ENCODE measurements around the gene WLS. TPM values are rescaled to one million over a fixed set of nuclear protein-coding genes. Genes with fewer than 3 reads are reported as not detected.

Gene WLS
- total and polyA plus RNA-seq, 2 donors (not counting 1 experiment from before 2014, with no cell fraction given), result 156 to 269 TPM

GRCh38 chr1:68197891-68198290, 34.4 kb downstream of the WLS start:
- Histone ChIP-seq H3K27ac (ENCODE audit: insufficient read depth, low read length) (peak overlapping the region; percentile 13), H2AFZ (ENCODE audit: low read length) (no peak overlapping the region), H3K9me3 (ENCODE audit: control insufficient read depth, insufficient read depth, low read depth, low read length) (no peaks in the 10 kb centered on the region), H3K4me1 (ENCODE audit: control insufficient read depth, extremely low read depth, insufficient read depth, low read length) (peaks cover 25% of the 10 kb centered on the region), H3K4me3 (replicated peaks in 1 of 4; ENCODE audit: control extremely low read depth in 1 of 4, insufficient read depth in 1 of 4, low read depth in 3 of 4, low read length in 4 of 4) (no peak overlapping the region), H3K36me3 (ENCODE audit: control insufficient read depth, insufficient read depth, low read length) (no peaks in the 10 kb centered on the region), H3K27me3 (ENCODE audit: control insufficient read depth, insufficient read depth, low read length) (no peaks in the 10 kb centered on the region), H4K20me1 (ENCODE audit: control insufficient read depth, extremely low read depth, insufficient read depth, low read length) (peaks cover 1% of the 10 kb centered on the region), H3K79me2 (ENCODE audit: control insufficient read depth, insufficient read depth, low read length) (peaks cover 54% of the 10 kb centered on the region), H3K9ac (ENCODE audit: insufficient read depth, low read length) (no peak overlapping the region), H3K4me2 (ENCODE audit: extremely low read depth, insufficient read depth, low read length) (no peak overlapping the region)
- DNase-seq (ENCODE audit: low read depth in 2 of 2), result peak in 1 of 2 donors; percentile 68
- no peak for TF ChIP-seq EZH2 (IDR thresholded peaks at IDR 0.05; ENCODE audit: low read length, missing control alignments)
- TF ChIP-seq CTCF (conservative IDR thresholded peaks at IDR 0.05 in 1 of 2, IDR thresholded peaks at IDR 0.05 in 1 of 2; ENCODE audit: low read depth in 1 of 2, low read length in 2 of 2), result no peak

GRCh38 chr1:68197461-68197860, 34.9 kb downstream of the WLS start:
- Histone ChIP-seq H3K27ac (ENCODE audit: insufficient read depth, low read length) (peak overlapping the region; percentile 13), H3K36me3 (ENCODE audit: control insufficient read depth, insufficient read depth, low read length) (no peaks in the 10 kb centered on the region)

GRCh38 chr1:68196676-68197075, 35.6 kb downstream of the WLS start:
- peaks cover 51% of the 10 kb centered on the region for H3K79me2 ChIP-seq (ENCODE audit: control insufficient read depth, insufficient read depth, low read length)
- H3K4me1 ChIP-seq (ENCODE audit: control insufficient read depth, extremely low read depth, insufficient read depth, low read length), result peaks cover 21% of the 10 kb centered on the region
- no peaks in the 10 kb centered on the region for H3K27me3 ChIP-seq (ENCODE audit: control insufficient read depth, insufficient read depth, low read length)
- no peaks in the 10 kb centered on the region for H3K9me3 ChIP-seq (ENCODE audit: control insufficient read depth, insufficient read depth, low read depth, low read length)
- peak in 1 of 2 donors; percentile 49 for DNase-seq (ENCODE audit: low read depth in 2 of 2)
- H4K20me1 ChIP-seq (ENCODE audit: control insufficient read depth, extremely low read depth, insufficient read depth, low read length), result no peaks in the 10 kb centered on the region
- H3K36me3 ChIP-seq (ENCODE audit: control insufficient read depth, insufficient read depth, low read length), result no peaks in the 10 kb centered on the region
- H2AFZ ChIP-seq (ENCODE audit: low read length), result no peak overlapping the region
- H3K4me2 ChIP-seq (ENCODE audit: extremely low read depth, insufficient read depth, low read length), result peak overlapping the region; percentile 78
- no peak overlapping the region for H3K9ac ChIP-seq (ENCODE audit: insufficient read depth, low read length)
- peak overlapping the region in 1 of 4 experiments; percentile 9 for H3K4me3 ChIP-seq (replicated peaks in 1 of 4; ENCODE audit: control extremely low read depth in 1 of 4, insufficient read depth in 1 of 4, low read depth in 3 of 4, low read length in 4 of 4)
- no peak for TF ChIP-seq CTCF (conservative IDR thresholded peaks at IDR 0.05 in 1 of 2, IDR thresholded peaks at IDR 0.05 in 1 of 2; ENCODE audit: low read depth in 1 of 2, low read length in 2 of 2)
- no peak for TF ChIP-seq EZH2 (IDR thresholded peaks at IDR 0.05; ENCODE audit: low read length, missing control alignments)
- H3K27ac ChIP-seq (ENCODE audit: insufficient read depth, low read length), result peak overlapping the region; percentile 13

More at GRCh38 chr1:68197461-68197860, 34.9 kb downstream of the WLS start:
- Histone ChIP-seq H3K4me2 (ENCODE audit: extremely low read depth, insufficient read depth, low read length) (peak overlapping the region; percentile 78), H3K9me3 (ENCODE audit: control insufficient read depth, insufficient read depth, low read depth, low read length) (no peaks in the 10 kb centered on the region), H3K9ac (ENCODE audit: insufficient read depth, low read length) (no peak overlapping the region), H4K20me1 (ENCODE audit: control insufficient read depth, extremely low read depth, insufficient read depth, low read length) (peaks cover 1% of the 10 kb centered on the region), H3K4me3 (replicated peaks in 1 of 4; ENCODE audit: control extremely low read depth in 1 of 4, insufficient read depth in 1 of 4, low read depth in 3 of 4, low read length in 4 of 4) (no peak overlapping the region), H3K79me2 (ENCODE audit: control insufficient read depth, insufficient read depth, low read length) (peaks cover 51% of the 10 kb centered on the region), H3K4me1 (ENCODE audit: control insufficient read depth, extremely low read depth, insufficient read depth, low read length) (peaks cover 22% of the 10 kb centered on the region), H3K27me3 (ENCODE audit: control insufficient read depth, insufficient read depth, low read length) (no peaks in the 10 kb centered on the region), H2AFZ (ENCODE audit: low read length) (no peak overlapping the region)
- no peak for TF ChIP-seq CTCF (conservative IDR thresholded peaks at IDR 0.05 in 1 of 2, IDR thresholded peaks at IDR 0.05 in 1 of 2; ENCODE audit: low read depth in 1 of 2, low read length in 2 of 2)
- TF ChIP-seq EZH2 (IDR thresholded peaks at IDR 0.05; ENCODE audit: low read length, missing control alignments), result no peak
- DNase-seq (ENCODE audit: low read depth in 2 of 2), result no peak

All from fibroblast of lung (primary cell).